HG03342 (cell line): ENCODE measurements around the gene NEB.
"Not testable (repeated sequence)": the region's sequence is repeated elsewhere in the genome, so short reads cannot be mapped to it uniquely, and the experiment has no call there.

Experiments used
- ATAC-seq: cut with Tn5 transposase; IDR thresholded peaks from one replicate; pipeline ENCODE4 v1.9.1; 2021; ENCODE audit warnings: mild to moderate bottlenecking, moderate library complexity; ENCODE audit not compliant: unreplicated experiment

Gene NEB

GRCh38 chr2:151655663-151656398 lies 78.4 kb downstream of the NEB start:
- no peak for ATAC-seq

- ATAC-seq = no peak
Observed at GRCh38 chr2:151654891-151655290, 79.4 kb downstream of the NEB start.

GRCh38 chr2:151654085-151654484 lies 80.2 kb downstream of the NEB start:
- no peak for ATAC-seq

DNA sequence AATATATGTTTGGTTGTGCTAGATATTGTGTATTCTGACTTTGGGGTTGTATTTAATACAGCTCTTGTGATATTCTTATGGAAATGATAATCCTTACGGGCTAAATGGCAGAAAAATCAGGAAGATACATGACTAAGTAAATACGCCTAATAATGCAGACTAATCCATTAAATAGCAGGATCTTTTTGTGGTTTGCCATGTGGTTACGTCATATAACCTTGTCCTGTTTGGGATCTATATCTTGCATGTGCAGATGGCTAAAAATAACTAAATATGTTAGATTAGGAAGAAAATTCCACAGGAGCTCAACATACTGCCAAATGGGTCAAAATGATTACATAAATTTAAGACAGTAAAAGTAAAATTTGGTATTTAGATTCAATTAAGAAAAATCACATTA lies 83.0 kb downstream of the NEB start:
- ATAC-seq = no peak

- no peak for ATAC-seq
Observed at GRCh38 chr2:151650456-151650855, 83.8 kb downstream of the NEB start.

DNA sequence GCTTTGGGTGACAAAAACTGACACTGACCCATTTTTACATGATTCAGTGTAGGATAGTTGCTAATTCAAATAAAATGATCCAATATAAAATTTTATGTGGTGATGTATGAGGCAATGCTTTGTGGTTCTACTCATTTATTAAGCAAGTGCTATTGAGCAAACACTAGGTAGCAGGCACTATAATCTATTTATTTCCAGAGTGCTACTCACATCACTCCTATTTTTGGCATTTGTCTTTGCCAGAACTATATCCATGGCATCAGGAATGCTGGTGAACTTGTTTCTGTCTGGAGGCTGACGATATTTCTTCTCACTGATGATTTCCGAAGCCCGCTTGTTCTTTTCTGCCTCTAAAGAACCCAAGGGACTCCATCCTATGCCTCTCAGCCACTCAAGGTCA lies 84.3 kb downstream of the NEB start:
- no peak for ATAC-seq

- no peak for ATAC-seq
Observed at GRCh38 chr2:151649400-151649799, 84.9 kb downstream of the NEB start.

- ATAC-seq = not testable (repeated sequence)
Observed at GRCh38 chr2:151646512-151646911, 87.8 kb downstream of the NEB start.

GRCh38 chr2:151644580-151644979 lies 89.7 kb downstream of the NEB start:
- no peak for ATAC-seq

GRCh38 chr2:151641895-151642294 lies 92.4 kb downstream of the NEB start:
- not testable (repeated sequence) for ATAC-seq

DNA sequence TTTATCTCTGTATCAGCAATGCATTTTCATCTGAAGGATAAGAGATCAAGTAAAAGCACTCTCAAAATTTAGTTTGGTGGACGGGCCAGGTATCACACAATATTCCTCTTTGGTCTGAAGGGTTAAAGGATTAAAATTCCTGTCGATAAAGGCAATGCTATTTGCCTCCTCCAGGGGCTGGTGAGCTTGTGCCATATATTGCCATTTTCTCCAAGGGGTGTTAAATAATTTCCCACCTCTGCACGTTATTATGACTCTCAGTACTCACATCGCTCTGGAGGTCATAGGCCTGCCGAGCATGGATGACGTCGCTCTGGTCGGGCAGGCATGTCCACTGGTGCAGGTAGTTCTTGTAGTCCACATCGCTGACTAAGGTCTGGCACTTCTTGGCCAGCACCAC lies 94.2 kb downstream of the NEB start:
- no peak for ATAC-seq

- no peak for ATAC-seq
Observed at GRCh38 chr2:151638990-151639389, 95.3 kb downstream of the NEB start.

- peak; percentile 71 for ATAC-seq
Observed at GRCh38 chr2:151638191-151638933, 95.9 kb downstream of the NEB start.

DNA sequence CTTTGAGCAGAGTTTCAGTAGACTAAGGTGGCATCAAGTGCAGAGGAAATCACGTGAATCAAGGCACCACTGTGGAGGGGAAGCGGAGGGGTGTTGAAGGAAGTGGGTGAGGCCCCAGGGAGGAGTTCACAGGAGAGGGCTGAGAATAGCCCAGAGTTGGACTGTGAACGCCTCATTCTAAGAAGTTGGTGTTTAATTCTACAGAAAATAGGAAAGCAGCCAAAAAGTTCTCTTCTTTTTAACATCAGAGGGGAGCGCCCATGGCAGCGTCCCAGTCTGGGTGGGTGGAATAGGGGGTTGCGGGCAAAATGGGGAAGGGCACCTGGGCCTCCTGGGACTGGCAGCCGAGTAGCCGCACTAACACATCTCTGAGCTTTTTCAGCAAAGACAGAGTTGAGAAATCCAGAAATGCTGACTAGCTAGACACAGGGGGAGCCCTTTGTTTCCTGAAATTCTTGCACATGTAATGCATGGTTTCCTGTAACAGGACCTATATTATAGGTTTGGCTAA lies 97.0 kb downstream of the NEB start:
- ATAC-seq = peak; percentile 63

- no peak for ATAC-seq
Observed at GRCh38 chr2:151634736-151635467, 99.4 kb downstream of the NEB start.

- no peak for ATAC-seq
Observed at GRCh38 chr2:151632993-151633565, 101.2 kb downstream of the NEB start.

GRCh38 chr2:151630372-151630771 lies 103.9 kb downstream of the NEB start:
- no peak for ATAC-seq

DNA sequence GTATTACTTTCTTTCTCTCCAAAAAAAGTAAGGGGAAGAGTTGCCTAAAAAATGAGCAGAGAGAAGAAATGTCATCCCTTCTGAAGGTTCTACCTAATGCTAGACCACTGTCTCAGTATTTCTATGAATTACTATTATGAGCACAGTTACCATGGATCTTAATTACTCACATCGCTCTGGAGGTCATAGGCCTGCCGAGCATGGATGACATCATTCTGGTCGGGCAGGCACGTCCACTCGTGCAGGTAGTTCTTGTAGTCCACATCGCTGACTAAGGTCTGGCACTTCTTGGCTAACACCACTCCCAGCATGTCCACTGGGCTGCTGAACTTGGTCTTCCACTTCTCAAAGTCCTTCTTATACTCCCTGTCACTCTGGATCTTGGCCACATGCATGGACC lies 106.9 kb downstream of the NEB start:
- ATAC-seq = no peak

DNA sequence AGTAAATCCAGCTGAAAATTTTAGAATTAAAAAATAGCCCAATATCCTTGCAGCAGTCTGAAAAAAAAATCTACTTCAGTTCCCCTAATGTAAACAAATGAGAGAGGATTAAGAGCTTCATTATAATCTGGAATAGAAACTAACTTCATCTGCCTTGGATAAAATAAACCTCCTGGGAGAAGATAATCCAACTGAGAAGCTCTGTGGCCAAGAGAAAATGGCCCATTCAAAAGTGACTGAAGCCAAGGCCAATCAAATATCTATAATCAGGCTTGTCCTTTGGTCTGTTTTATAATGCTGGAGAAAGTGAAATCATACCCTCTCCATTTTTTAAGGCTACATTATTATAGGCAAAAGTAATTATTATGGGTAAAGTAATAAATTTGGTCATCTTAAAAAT lies 110.0 kb downstream of the NEB start:
- ATAC-seq = no peak

DNA sequence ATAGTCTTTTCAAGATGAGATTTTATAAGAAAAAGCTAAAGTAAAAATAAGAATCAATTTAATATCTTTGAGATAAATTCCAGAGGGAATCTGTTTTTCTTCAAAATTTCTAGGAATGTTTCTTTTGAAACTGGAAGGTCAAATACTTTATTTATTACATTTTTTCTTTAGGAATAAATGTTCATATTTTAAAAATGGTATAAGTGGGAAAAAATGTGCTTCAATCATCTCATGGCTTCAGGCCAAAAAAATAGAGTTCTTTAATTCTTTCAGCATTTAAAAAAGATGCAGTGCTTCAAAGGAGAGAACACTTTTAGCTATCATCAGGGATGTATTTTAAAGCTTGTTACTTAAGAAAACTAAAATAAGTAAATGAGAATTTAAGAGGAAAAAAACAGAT lies 110.6 kb downstream of the NEB start:
- no peak for ATAC-seq

DNA sequence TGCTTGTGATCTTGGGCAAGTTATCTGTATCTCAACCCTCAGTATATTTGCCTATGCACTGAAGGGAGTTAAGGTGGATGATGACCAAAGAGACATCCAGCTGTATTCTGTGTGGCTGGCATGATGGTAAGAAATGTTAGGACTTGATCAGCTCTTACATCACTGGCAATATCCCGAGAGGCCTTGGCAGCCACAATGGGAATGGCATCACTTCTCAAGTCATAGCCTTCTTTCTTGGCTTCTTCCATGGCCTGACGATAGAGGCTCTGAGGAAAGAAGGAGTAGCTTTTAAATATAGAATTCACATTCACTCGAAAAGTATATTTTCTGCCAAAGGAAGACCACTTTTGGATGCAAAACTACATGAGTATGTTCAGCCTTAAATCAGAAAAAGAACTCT lies 113.5 kb downstream of the NEB start:
- no peak for ATAC-seq
